DND-41 (cell line): ENCODE data around the gene SPTBN5.

Experiments
- ATAC-seq: fragments of 200-7000 bp; cut with Tn5 transposase; 3 replicates; pipeline ENCODE4 v1.9.1; 2021; ENCODE audit warnings: low read depth; ENCODE audit not compliant: insufficient read depth
- DNase-seq: peaks from one replicate; pipeline ENCODE4 v3.0.0-alpha.2; 2020
- H2AFZ ChIP-seq: 2 replicates; pipeline ENCODE4 v1.6.0; 2012; ENCODE audit warnings: low read depth, low read length
- H3K27ac ChIP-seq: 2 replicates; pipeline ENCODE4 v1.5.1; 2012; ENCODE audit warnings: low read length, inconsistent platforms
- H3K27me3 ChIP-seq: fragments of 200-600 bp; sonication (generic); 2 replicates; pipeline ENCODE4 v1.6.0; 2012; ENCODE audit warnings: low read length, mild to moderate bottlenecking, inconsistent platforms; ENCODE audit not compliant: insufficient read depth, poor library complexity
- H3K36me3 ChIP-seq: 2 replicates; pipeline ENCODE4 v1.5.1; 2012; ENCODE audit warnings: low read length, inconsistent platforms; ENCODE audit not compliant: insufficient read depth
- H3K4me1 ChIP-seq: 2 replicates; pipeline ENCODE4 v1.5.1; 2012; ENCODE audit warnings: mild to moderate bottlenecking, low read length; ENCODE audit not compliant: insufficient read depth
- H3K4me2 ChIP-seq: 2 replicates; pipeline ENCODE4 v1.6.0; 2012; ENCODE audit warnings: mild to moderate bottlenecking, moderate library complexity, low read length, inconsistent platforms; ENCODE audit not compliant: insufficient read depth
- H3K4me3 ChIP-seq, 2 experiments: fragments of 200-600 bp in 1 of 2; shearing (Covaris generic) in 1 of 2; 2 replicates each; pipeline ENCODE4 v1.5.1; 2012 to 2016; ENCODE audit warnings: inconsistent platforms in 2 of 2, low read length in 2 of 2, mild to moderate bottlenecking in 2 of 2, low read depth in 1 of 2, moderate library complexity in 1 of 2
- H3K79me2 ChIP-seq: 2 replicates; pipeline ENCODE4 v1.6.0; 2012; ENCODE audit warnings: low read length, inconsistent platforms; ENCODE audit not compliant: insufficient read depth
- H3K9ac ChIP-seq: 2 replicates; pipeline ENCODE4 v1.6.0; 2012; ENCODE audit warnings: low read depth, mild to moderate bottlenecking, inconsistent platforms, low read length, moderate library complexity
- H3K9me3 ChIP-seq: 2 replicates; pipeline ENCODE4 v1.5.1; 2012; ENCODE audit warnings: low read length, moderate library complexity, mild to moderate bottlenecking, inconsistent platforms; ENCODE audit not compliant: insufficient read depth, severe bottlenecking
- H4K20me1 ChIP-seq: 2 replicates; pipeline ENCODE4 v1.6.0; 2012; ENCODE audit warnings: low read length; ENCODE audit not compliant: insufficient read depth
- EZH2 ChIP-seq: IDR thresholded peaks from 3 replicates; pipeline ENCODE4 v1.6.1; 2012; ENCODE audit warnings: borderline replicate concordance, low read depth, mild to moderate bottlenecking, moderate library complexity, low read length, inconsistent platforms; ENCODE audit not compliant: severe bottlenecking
- TF ChIP-seq, protein P1 (sequence below): IDR thresholded peaks from 2 replicates; pipeline ENCODE4 v1.5.1; 2012; ENCODE audit warnings: borderline replicate concordance, low read length, moderate library complexity, mild to moderate bottlenecking; ENCODE audit not compliant: poor library complexity, severe bottlenecking; ENCODE audit errors: extremely low read depth

SPTBN5 gene

DNA sequence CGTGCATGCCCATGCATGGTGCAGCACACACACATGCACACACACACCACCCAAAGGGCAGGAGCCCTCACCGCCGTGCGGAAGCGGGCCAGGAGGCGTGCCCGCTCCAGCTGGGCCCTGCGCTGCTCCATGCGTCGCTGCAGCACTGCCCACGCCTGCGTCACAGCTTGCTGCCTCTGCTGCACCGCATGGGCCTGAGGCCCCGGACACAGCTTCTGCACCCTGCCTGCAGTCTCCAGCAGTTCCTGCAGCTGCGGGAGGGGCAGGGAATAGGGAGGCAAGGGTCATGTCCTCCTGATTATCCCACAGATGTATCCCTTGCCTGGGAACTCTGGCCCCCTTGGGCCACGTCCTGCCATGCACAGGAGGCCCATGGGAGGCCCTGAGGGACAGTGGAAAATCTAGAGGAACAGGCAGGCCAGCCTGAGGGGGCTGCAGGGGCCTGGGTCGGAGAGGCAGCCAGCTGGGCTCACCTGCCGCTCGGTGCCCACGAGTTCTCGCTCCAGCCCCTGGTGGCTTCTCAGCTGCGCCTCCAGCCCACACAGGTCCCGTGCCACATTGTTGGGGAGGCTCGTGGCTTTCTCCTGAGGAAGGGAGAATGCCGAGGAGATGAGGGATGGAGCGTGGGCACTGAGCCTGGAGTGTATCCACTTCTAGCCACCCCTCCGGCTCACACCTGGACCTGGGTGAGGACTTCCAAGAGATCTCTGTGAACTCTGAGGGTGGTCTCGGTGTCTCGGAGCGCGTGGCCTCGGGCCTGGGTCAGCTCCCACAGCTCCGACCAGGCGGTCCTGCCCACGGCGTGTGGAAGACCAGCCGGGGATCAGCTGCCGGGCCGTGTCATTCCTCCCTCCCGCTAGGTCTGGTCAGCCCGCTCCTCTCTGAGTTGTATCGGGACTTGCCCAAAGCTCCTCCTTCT lies 23.8 kb downstream of the SPTBN5 start:
- Histone ChIP-seq H3K27ac (no peak overlapping the region), H3K27me3 (no peaks in the 10 kb centered on the region), H3K4me1 (no peaks in the 10 kb centered on the region), H3K4me2 (no peak overlapping the region), H3K79me2 (no peaks in the 10 kb centered on the region), H3K9me3 (no peaks in the 10 kb centered on the region), H3K4me3 (no peak overlapping the region), H3K9ac (no peak overlapping the region), H4K20me1 (no peaks in the 10 kb centered on the region), H3K36me3 (no peaks in the 10 kb centered on the region), H2AFZ (no peak overlapping the region)
- TF ChIP-seq EZH2 = no peak
- TF ChIP-seq, protein P1, sequence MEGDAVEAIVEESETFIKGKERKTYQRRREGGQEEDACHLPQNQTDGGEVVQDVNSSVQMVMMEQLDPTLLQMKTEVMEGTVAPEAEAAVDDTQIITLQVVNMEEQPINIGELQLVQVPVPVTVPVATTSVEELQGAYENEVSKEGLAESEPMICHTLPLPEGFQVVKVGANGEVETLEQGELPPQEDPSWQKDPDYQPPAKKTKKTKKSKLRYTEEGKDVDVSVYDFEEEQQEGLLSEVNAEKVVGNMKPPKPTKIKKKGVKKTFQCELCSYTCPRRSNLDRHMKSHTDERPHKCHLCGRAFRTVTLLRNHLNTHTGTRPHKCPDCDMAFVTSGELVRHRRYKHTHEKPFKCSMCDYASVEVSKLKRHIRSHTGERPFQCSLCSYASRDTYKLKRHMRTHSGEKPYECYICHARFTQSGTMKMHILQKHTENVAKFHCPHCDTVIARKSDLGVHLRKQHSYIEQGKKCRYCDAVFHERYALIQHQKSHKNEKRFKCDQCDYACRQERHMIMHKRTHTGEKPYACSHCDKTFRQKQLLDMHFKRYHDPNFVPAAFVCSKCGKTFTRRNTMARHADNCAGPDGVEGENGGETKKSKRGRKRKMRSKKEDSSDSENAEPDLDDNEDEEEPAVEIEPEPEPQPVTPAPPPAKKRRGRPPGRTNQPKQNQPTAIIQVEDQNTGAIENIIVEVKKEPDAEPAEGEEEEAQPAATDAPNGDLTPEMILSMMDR = no peak
- DNase-seq (no peak), ATAC-seq (no peak)

DNA sequence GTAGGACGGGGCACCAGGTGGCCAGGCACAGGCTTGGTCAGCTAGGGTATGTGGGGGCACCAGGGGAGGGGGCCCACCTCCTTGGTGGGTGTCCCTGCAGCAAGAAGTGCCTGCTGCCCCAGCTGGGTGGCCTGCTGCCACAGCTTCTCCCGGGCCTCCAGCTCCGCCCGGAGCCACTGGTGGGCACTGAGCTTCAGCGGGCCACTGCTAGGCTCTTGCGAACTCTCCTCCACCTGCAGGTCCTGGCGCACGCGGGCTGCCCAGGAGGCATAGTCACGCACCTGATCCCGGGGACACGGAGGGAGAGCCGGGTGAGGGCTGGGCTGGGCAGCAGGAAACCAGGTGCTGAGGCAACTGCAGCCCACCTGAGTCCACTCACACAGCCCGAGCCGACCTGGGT lies 25.5 kb downstream of the SPTBN5 start:
- H4K20me1 ChIP-seq = no peaks in the 10 kb centered on the region
- H3K79me2 ChIP-seq = no peaks in the 10 kb centered on the region
- TF ChIP-seq, protein P1 = no peak
- no peak for TF ChIP-seq EZH2
- no peak overlapping the region for H3K4me2 ChIP-seq
- H3K9me3 ChIP-seq = no peaks in the 10 kb centered on the region
- H2AFZ ChIP-seq = no peak overlapping the region
- no peak overlapping the region for H3K9ac ChIP-seq
- H3K36me3 ChIP-seq = no peaks in the 10 kb centered on the region
- no peaks in the 10 kb centered on the region for H3K27me3 ChIP-seq
- ATAC-seq (no peak), DNase-seq (no peak)
- no peak overlapping the region for H3K27ac ChIP-seq
- no peaks in the 10 kb centered on the region for H3K4me1 ChIP-seq
- no peak overlapping the region for H3K4me3 ChIP-seq

DNA sequence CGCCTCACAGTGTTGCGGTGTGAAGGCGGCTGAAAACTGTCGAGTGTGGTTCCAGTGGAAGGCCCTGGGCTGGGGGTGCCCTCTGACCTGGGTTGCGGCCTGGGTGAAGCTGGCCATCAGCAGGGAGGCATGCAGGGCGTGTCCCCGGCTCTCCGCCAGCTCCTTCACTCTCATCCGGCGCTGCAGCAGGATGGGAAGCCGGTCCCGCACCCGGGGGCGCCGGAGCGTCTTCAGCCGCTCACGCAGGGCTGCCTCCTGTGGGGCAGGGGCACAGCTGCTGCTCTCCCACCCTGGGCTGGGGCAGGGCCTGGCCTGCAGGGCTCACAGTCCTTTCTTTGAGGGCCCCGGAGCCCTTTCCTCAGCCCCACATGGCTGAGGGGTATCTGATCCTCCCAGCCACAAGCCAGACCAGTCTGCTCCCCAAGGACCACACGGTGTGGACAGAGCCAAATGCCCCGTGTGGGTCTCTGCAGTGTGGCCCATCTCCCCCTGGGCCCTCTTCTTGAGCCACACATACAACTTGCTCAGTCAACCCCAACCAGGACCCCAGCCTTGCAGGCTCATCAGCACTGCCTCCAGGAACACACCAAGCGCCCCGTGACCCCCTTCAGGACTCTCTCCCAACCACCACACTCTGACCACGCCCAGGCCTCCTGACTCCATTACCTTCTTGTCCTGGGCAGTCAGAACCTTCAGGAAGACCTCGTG lies 26.8 kb downstream of the SPTBN5 start:
- Histone ChIP-seq H3K9me3 (no peaks in the 10 kb centered on the region), H3K79me2 (no peaks in the 10 kb centered on the region), H4K20me1 (no peaks in the 10 kb centered on the region), H3K9ac (no peak overlapping the region), H3K4me1 (no peaks in the 10 kb centered on the region), H3K27ac (no peak overlapping the region), H2AFZ (no peak overlapping the region), H3K4me3 (no peak overlapping the region), H3K4me2 (no peak overlapping the region), H3K27me3 (no peaks in the 10 kb centered on the region), H3K36me3 (no peaks in the 10 kb centered on the region)
- no peak for TF ChIP-seq EZH2
- TF ChIP-seq, protein P1 = no peak
- no peak for ATAC-seq
- DNase-seq = no peak
